Immature natural killer cell (primary cell): ENCODE data around the gene EIF3L. TPM values are rescaled to one million over a fixed set of nuclear protein-coding genes. Genes with fewer than 3 reads are reported as not detected.
"Not testable (repeated sequence)": the region's sequence is repeated elsewhere in the genome, so short reads cannot be mapped to it uniquely, and the experiment has no call there.

Experiments used
- DNase-seq, 3 donors: peaks; one replicate each; pipeline ENCODE4 v3.0.0; 2022; ENCODE audit warnings: mixed read lengths in 1 of 3
- H3K27ac Mint-ChIP-seq, 6 donors: one replicate each; pipeline ENCODE4 v1.8.0; 2020; ENCODE audit warnings: mixed read lengths in 6 of 6, mild to moderate bottlenecking in 5 of 6, inconsistent platforms in 4 of 6, moderate library complexity in 3 of 6
- H3K27me3 Mint-ChIP-seq, 3 donors: one replicate each; pipeline ENCODE4 v1.8.0; 2020 to 2021; ENCODE audit warnings: low read depth in 3 of 3, mild to moderate bottlenecking in 3 of 3, mixed read lengths in 3 of 3, moderate library complexity in 3 of 3, inconsistent platforms in 1 of 3
- H3K36me3 Mint-ChIP-seq, 3 donors: one replicate each; pipeline ENCODE4 v1.8.0; 2020; ENCODE audit warnings: mixed read lengths in 3 of 3, inconsistent platforms in 2 of 3, mild to moderate bottlenecking in 2 of 3
- H3K4me1 Mint-ChIP-seq, 2 donors: one replicate each; pipeline ENCODE4 v1.8.0; 2020; ENCODE audit warnings: inconsistent platforms in 2 of 2, mild to moderate bottlenecking in 2 of 2, mixed read lengths in 2 of 2, moderate library complexity in 1 of 2
- H3K4me3 Mint-ChIP-seq, 5 donors: one replicate each; pipeline ENCODE4 v1.8.0; 2020; ENCODE audit warnings: mild to moderate bottlenecking in 5 of 5, mixed read lengths in 5 of 5, inconsistent platforms in 3 of 5, moderate library complexity in 3 of 5
- H3K9me3 Mint-ChIP-seq, 6 donors: one replicate each; pipeline ENCODE4 v1.8.0; 2020; ENCODE audit warnings: mild to moderate bottlenecking in 6 of 6, mixed read lengths in 6 of 6, inconsistent platforms in 4 of 6, moderate library complexity in 3 of 6
- polyA plus RNA-seq, 3 donors: library from polyadenylated mRNA; unstranded; fragments of 300-500 nt; fragmentation: Illumina TruSeq; gene quantifications; one replicate each; pipeline ENCODE4 v1.2.3, GENCODE V29; 2021

The EIF3L gene
- 100 to 1,000 TPM; 167 to 215 (median 185) TPM for polyA plus RNA-seq

GRCh38 chr22:37849089-37849751 lies at the start of gene EIF3L:
EIF3L (plus strand) TSS chr22:37849419; CDS start chr22:37849450, 31 bp downstream.
- Mint-ChIP-seq H3K4me1 (peaks cover 42 to 50% of the 10 kb centered on the region in 2 donors), H3K9me3 (no peaks in the 10 kb centered on the region), H3K27ac (peak within 1 kb of the TSS; percentile 95 to 98 (median 96)), H3K36me3 (peaks cover 11 to 17% (median 15%) of the 10 kb centered on the region in 3 donors), H3K27me3 (peaks cover 2 to 10% (median 6%) of the 10 kb centered on the region in 3 donors), H3K4me3 (peak within 1 kb of the TSS; percentile 90 to 95 (median 91))
- DNase-seq = peak; percentile 82 to 83 (median 83)

- H3K36me3 Mint-ChIP-seq, H3K9me3 Mint-ChIP-seq, H3K4me3 Mint-ChIP-seq, DNase-seq, H3K27ac Mint-ChIP-seq: not testable (repeated sequence)
- peaks cover 7 to 13% of the 10 kb centered on the region in 2 donors for H3K4me1 Mint-ChIP-seq
- peaks cover 9 to 24% (median 19%) of the 10 kb centered on the region in 3 donors for H3K27me3 Mint-ChIP-seq
Observed at GRCh38 chr22:37799979-37800378, 49.2 kb upstream of the EIF3L start.

- H3K9me3 Mint-ChIP-seq = no peaks in the 10 kb centered on the region
- H3K27me3 Mint-ChIP-seq = peaks cover 17 to 39% (median 34%) of the 10 kb centered on the region in 3 donors
- no peaks in the 10 kb centered on the region for H3K36me3 Mint-ChIP-seq
- H3K4me3 Mint-ChIP-seq = peak overlapping the region; percentile 33 to 75 (median 59)
- no peak for DNase-seq
- H3K4me1 Mint-ChIP-seq = peaks cover 23% of the 10 kb centered on the region in 2 donors
- no peak overlapping the region for H3K27ac Mint-ChIP-seq
Observed at GRCh38 chr22:37801946-37802309, 47.3 kb upstream of the EIF3L start.

GRCh38 chr22:37802310-37803194 lies 46.7 kb upstream of the EIF3L start:
- Mint-ChIP-seq H3K27me3 (peaks cover 17 to 44% (median 34%) of the 10 kb centered on the region in 3 donors), H3K36me3 (no peaks in the 10 kb centered on the region), H3K4me1 (peaks cover 29% of the 10 kb centered on the region in 2 donors), H3K4me3 (peak overlapping the region; percentile 22 to 63 (median 53)), H3K27ac (no peak overlapping the region), H3K9me3 (no peaks in the 10 kb centered on the region)
- DNase-seq = no peak

GRCh38 chr22:37803195-37803638 lies 46.0 kb upstream of the EIF3L start:
- H3K27ac Mint-ChIP-seq = no peak overlapping the region
- peaks cover 17 to 49% (median 37%) of the 10 kb centered on the region in 3 donors for H3K27me3 Mint-ChIP-seq
- DNase-seq = no peak
- no peaks in the 10 kb centered on the region for H3K9me3 Mint-ChIP-seq
- H3K36me3 Mint-ChIP-seq = no peaks in the 10 kb centered on the region
- H3K4me1 Mint-ChIP-seq = peaks cover 30 to 33% of the 10 kb centered on the region in 2 donors
- peak overlapping the region; percentile 22 to 63 (median 53) for H3K4me3 Mint-ChIP-seq

GRCh38 chr22:37803639-37804351 lies 45.4 kb upstream of the EIF3L start:
- Mint-ChIP-seq H3K4me1 (peaks cover 34 to 39% of the 10 kb centered on the region in 2 donors), H3K27me3 (peaks cover 17 to 54% (median 39%) of the 10 kb centered on the region in 3 donors), H3K27ac (no peak overlapping the region), H3K36me3 (no peaks in the 10 kb centered on the region), H3K9me3 (no peaks in the 10 kb centered on the region), H3K4me3 (peak overlapping the region in 4 of 5 donors; percentile 40 to 66 (median 46))
- DNase-seq = no peak

- H3K9me3 Mint-ChIP-seq = no peaks in the 10 kb centered on the region
- H3K27ac Mint-ChIP-seq = no peak overlapping the region
- no peaks in the 10 kb centered on the region for H3K36me3 Mint-ChIP-seq
- H3K4me3 Mint-ChIP-seq = peak overlapping the region in 4 of 5 donors; percentile 40 to 66 (median 46)
- no peak for DNase-seq
- H3K27me3 Mint-ChIP-seq = peaks cover 20 to 54% (median 39%) of the 10 kb centered on the region in 3 donors
- H3K4me1 Mint-ChIP-seq = peaks cover 34 to 42% of the 10 kb centered on the region in 2 donors
Observed at GRCh38 chr22:37804352-37804880, 44.8 kb upstream of the EIF3L start.

- no peaks in the 10 kb centered on the region for H3K36me3 Mint-ChIP-seq
- no peak overlapping the region for H3K27ac Mint-ChIP-seq
- H3K4me3 Mint-ChIP-seq = peak overlapping the region; percentile 53 to 69 (median 64)
- H3K9me3 Mint-ChIP-seq = no peaks in the 10 kb centered on the region
- peak; percentile 48 to 57 (median 52) for DNase-seq
- peaks cover 20 to 55% (median 39%) of the 10 kb centered on the region in 3 donors for H3K27me3 Mint-ChIP-seq
- H3K4me1 Mint-ChIP-seq = peaks cover 35 to 42% of the 10 kb centered on the region in 2 donors
Observed at GRCh38 chr22:37804881-37805809, 44.1 kb upstream of the EIF3L start.

GRCh38 chr22:37805810-37806277 lies 43.4 kb upstream of the EIF3L start:
- H3K27me3 Mint-ChIP-seq = peaks cover 18 to 55% (median 38%) of the 10 kb centered on the region in 3 donors
- peaks cover 35 to 42% of the 10 kb centered on the region in 2 donors for H3K4me1 Mint-ChIP-seq
- H3K27ac Mint-ChIP-seq = no peak overlapping the region

GRCh38 chr22:37806409-37807333 lies 42.5 kb upstream of the EIF3L start:
- peaks cover 35 to 42% of the 10 kb centered on the region in 2 donors for H3K4me1 Mint-ChIP-seq
- no peak for DNase-seq

More at GRCh38 chr22:37805810-37806277, 43.4 kb upstream of the EIF3L start:
- Mint-ChIP-seq H3K4me3 (peak overlapping the region; percentile 53 to 69 (median 64)), H3K36me3 (no peaks in the 10 kb centered on the region), H3K9me3 (no peaks in the 10 kb centered on the region)
- no peak for DNase-seq

More at GRCh38 chr22:37806409-37807333, 42.5 kb upstream of the EIF3L start:
- Mint-ChIP-seq H3K27ac (no peak overlapping the region), H3K27me3 (peaks cover 18 to 55% (median 37%) of the 10 kb centered on the region in 3 donors), H3K9me3 (no peaks in the 10 kb centered on the region), H3K4me3 (peak overlapping the region; percentile 70 to 80 (median 77)), H3K36me3 (no peaks in the 10 kb centered on the region)
